ENCODE results near the gene UGGT1.

DNA sequence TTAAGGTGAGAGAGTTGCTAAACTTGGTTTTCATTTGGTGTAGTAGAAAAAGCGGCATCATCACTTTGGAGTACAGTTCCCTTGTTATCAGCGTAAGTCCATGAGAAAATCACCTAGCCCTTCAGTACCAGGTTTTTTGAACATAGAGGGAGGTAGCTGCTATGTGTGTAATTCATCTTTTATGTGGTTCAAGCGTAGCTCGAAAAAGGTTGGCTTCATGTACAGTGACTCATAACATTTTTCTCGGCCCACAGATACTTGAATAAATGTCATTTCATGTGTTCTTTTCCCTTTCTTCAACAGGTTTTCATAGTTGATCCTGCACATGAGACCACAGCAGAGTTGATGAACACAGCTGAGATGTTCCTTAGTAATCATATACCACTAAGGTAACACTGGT, 43.6 kb downstream of the UGGT1 start:
- TF ChIP-seq, protein P1, sequence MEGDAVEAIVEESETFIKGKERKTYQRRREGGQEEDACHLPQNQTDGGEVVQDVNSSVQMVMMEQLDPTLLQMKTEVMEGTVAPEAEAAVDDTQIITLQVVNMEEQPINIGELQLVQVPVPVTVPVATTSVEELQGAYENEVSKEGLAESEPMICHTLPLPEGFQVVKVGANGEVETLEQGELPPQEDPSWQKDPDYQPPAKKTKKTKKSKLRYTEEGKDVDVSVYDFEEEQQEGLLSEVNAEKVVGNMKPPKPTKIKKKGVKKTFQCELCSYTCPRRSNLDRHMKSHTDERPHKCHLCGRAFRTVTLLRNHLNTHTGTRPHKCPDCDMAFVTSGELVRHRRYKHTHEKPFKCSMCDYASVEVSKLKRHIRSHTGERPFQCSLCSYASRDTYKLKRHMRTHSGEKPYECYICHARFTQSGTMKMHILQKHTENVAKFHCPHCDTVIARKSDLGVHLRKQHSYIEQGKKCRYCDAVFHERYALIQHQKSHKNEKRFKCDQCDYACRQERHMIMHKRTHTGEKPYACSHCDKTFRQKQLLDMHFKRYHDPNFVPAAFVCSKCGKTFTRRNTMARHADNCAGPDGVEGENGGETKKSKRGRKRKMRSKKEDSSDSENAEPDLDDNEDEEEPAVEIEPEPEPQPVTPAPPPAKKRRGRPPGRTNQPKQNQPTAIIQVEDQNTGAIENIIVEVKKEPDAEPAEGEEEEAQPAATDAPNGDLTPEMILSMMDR (conservative IDR thresholded peaks at IDR 0.05; ENCODE audit: low read length) = no peak
- no peak for TF ChIP-seq EZH2phosphoT487 (IDR thresholded peaks at IDR 0.05; ENCODE audit: borderline replicate concordance, low read depth, low read length)

Measured in OCI-LY7 (cell line).